ENCODE data around the gene KRTAP5-4.
"Not testable (repeated sequence)": the region's sequence is repeated elsewhere in the genome, so short reads cannot be mapped to it uniquely, and the experiment has no call there.

The KRTAP5-4 gene, protein sequence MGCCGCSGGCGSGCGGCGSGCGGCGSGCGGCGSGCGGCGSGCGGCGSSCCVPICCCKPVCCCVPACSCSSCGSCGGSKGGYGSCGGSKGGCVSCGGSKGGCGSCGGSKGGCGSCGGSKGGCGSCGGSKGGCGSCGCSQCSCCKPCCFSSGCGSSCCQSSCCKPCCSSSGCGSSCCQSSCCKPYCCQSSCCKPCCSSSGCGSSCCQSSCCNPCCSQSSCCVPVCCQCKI

DNA sequence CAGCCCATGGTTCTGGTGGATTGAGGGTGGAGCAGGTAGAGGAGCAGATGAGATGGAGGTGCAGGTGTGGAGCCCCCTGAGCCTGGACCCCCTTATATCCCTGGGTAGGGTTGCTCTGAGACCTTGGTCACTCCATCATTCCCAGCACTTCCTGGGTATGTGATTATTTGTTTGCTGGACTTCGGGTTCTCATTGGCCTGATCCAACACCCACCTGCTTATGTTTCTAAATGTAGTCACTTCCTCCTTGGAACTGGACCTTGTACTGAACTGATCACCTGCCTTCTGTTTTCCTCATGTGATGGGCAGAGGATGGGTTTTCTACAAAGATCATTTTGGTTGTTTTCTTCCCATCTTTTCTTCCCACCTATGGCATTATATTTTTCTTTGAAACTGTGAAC, at the start of gene KRTAP5-4:
TSS of gene KRTAP5-4 (minus strand) at position 53 of the 400 bp plus-strand sequence. CDS start at position 8, 45 bp downstream.
- FAIRE-seq, result no peak

DNA sequence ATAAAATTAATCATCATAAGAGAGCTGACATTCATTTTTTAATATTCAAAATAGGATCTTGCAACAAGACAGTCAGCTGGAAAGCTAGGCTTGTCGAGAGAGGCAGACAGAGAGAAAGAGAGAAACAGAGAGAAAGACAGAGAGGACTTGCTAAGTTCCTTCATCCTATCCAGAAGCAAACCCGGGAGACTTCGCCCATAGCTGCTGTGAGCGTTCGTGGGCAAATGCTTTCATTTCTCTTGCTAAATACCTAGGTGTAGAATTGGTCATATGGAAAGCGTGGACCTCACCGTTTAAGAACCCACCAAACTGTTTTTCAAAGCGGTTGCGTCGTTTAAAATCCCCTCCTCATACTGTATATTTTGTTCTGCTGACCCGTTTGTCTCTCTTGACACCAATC, 49.7 kb upstream of the KRTAP5-4 start:
- no peak for FAIRE-seq

DNA sequence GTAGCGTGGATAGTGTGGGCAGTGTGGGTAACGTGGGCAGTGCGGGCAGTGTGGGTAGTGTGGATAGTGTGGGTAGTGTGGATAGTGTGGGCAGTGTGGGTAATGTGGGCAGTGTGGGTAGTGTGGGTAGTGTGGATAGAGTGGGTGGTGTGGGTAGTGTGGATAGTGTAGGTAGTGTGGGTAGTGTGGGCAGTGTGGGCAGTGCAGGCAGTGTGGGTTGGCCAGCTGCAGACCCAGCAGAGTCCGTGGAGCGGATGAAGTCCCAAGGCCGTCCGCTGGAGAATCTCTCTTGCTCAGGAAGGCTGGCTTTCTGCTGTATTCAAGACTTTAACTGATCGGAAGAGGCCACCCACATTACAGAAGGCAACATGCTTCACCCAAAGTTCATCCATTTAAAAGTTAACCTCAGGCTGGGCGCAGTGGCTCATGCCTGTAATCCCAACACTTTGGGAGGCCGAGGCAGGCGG, 49.0 kb upstream of the KRTAP5-4 start:
- no peak for FAIRE-seq

GRCh38 chr11:1670457-1670856, 48.5 kb upstream of the KRTAP5-4 start:
- peak; percentile 82 for FAIRE-seq

- FAIRE-seq, result no peak
These were observed 47.7 kb upstream of the KRTAP5-4 start for GRCh38 chr11:1669546-1670218.

- no peak for FAIRE-seq
These were observed 47.1 kb upstream of the KRTAP5-4 start for GRCh38 chr11:1668911-1669473.

DNA sequence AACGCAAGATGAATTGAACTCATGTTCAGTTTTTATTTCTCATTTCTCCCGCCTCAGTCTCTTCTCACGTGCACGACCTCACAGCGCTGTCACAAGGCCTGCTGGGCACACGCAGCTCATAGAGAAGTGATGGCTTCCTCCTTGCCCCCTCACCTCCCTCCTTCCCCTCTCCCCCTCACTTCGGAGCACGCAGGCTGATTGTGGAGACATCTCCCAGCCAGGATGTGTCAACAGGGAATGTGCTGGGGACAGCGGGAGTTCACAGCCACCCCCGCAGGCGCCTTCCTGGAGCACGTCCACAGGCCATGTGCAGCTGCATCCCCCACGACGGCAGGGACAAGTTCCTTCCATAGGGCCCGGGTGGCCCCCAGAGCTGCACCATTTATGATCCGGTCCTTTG, 46.0 kb upstream of the KRTAP5-4 start:
- no peak for FAIRE-seq

- FAIRE-seq, result no peak
These were observed 45.3 kb upstream of the KRTAP5-4 start for GRCh38 chr11:1667121-1667850.

- FAIRE-seq, result no peak
These were observed 43.4 kb upstream of the KRTAP5-4 start for GRCh38 chr11:1665313-1665712.

GRCh38 chr11:1662699-1663283, 40.9 kb upstream of the KRTAP5-4 start:
- FAIRE-seq, result not testable (repeated sequence)

- not testable (repeated sequence) for FAIRE-seq
These were observed 39.7 kb upstream of the KRTAP5-4 start for GRCh38 chr11:1661454-1662269.

- FAIRE-seq, result no peak
These were observed 38.4 kb upstream of the KRTAP5-4 start for GRCh38 chr11:1660111-1660867.

DNA sequence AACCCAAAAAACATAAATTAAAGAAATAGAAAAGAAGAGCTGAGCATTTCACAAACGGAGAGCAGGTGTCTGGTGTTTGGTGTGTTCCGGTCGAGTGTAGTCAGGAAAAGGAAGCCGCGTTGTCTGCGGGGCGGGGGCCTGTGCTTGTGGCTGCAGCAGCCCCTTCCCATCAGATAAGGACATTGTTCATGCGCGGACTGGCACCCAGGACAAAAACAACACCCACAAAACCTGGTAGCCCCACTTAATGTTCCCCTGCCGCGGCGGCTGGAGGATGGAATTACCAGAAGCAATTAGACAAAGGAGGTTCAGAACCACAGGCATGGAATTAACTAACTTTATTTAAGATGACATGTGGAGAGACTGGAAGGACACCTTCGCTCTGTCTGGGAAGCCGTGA, 37.6 kb upstream of the KRTAP5-4 start:
- FAIRE-seq, result no peak

DNA sequence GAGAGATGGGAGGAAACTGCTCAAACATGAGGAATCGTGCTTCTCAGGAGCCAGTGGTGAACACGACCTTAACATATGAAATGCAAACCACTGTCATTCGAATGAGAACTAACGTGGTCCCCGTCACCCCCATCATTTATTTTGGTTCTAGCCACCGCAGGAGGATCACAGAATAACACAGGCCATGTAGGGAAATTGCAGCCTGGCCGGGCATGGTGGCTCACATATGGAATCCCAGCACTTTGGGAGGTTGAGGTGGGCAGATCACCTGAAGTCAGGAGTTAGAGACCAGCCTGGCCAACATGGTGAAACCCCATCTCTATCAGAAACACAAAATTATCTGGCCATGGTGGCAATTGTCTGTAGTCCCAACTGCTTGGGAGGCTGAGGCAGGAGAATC, 34.7 kb upstream of the KRTAP5-4 start:
- no peak for FAIRE-seq

GRCh38 chr11:1656061-1656441, 34.1 kb upstream of the KRTAP5-4 start:
- no peak for FAIRE-seq

- FAIRE-seq, result no peak
These were observed 33.5 kb upstream of the KRTAP5-4 start for GRCh38 chr11:1655168-1656060.

- no peak for FAIRE-seq
These were observed 32.6 kb upstream of the KRTAP5-4 start for GRCh38 chr11:1654388-1655167.

GRCh38 chr11:1653541-1654387, 31.8 kb upstream of the KRTAP5-4 start:
- no peak for FAIRE-seq
